Fibroblast of the conjunctiva (primary cell): ENCODE results near the gene FTCDNL1.

ENCODE experiments used
- DNase-seq: peaks from one replicate; pipeline ENCODE4 v3.0.0-alpha.2; 2010; ENCODE audit warnings: low read depth

FTCDNL1 gene

DNA sequence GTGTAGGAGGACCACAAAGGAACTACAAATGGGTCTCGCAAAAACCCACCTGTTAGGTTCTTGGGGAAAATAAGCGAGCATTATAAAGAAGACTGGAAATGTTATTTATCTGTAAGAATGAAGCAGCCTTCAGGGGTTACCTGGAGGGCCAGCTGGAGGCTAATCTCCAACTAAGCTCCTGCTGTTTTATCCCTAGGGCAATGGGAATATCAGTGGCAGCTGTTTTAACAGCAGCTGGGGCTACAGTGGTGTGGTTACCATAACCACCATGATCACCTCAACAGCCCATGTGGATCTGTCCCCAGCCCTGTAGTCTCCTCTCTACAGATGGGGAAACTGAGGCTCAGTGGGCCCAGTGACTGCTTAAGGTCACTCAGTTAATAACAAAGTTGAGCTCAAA lies 108.1 kb downstream of the FTCDNL1 start:
- DNase-seq = no peak

DNA sequence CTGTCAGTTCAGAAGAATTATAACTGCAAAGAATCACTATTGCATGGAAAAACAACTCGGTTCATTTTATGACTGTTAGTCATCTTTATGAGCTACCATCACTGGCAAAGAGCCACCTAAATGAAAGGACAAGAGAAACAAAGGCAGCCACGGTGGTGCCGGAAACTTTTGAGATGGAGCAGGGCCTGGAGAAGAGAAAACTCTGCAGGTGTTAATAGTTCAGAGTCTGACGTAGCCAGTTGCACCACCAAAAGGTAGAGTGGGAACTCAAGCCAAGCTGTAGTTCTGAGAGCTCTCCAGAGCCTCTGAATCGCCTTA lies 110.9 kb downstream of the FTCDNL1 start:
- DNase-seq = no peak

GRCh38 chr2:199739413-199740110 lies 111.4 kb downstream of the FTCDNL1 start:
- peak; percentile 39 for DNase-seq

DNA sequence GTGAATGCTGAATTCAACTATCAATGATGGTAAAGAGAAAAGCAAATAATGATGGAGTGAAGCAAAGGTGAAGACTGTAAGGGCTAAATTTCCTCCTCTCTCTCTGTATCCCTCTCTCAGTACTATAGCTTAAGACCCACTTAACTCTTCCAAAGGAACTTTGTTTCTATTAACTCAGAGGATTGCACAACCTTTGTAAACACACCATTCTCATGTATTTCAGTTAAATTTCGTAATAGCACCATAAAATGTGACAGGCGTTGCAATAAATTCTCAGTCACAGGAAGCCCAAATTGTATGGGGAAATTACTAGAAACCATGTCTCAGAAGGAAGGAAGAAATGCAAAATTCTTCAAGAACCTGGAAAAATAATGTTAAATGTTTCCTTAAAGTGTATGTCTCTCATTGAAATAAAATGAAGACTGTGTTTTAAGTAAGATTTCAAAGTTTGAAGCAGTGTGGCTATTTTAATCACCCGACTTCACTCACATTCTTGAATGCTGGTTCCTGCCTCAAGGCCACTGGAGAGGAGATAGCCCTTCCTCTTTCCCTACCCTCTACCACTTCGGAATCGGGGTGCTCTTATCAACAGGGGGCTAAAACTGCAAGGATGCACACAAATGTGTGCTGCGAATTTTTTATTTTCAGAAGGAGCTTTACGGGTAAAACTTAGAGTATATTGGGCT lies 112.1 kb downstream of the FTCDNL1 start:
- DNase-seq = peak; percentile 47

DNA sequence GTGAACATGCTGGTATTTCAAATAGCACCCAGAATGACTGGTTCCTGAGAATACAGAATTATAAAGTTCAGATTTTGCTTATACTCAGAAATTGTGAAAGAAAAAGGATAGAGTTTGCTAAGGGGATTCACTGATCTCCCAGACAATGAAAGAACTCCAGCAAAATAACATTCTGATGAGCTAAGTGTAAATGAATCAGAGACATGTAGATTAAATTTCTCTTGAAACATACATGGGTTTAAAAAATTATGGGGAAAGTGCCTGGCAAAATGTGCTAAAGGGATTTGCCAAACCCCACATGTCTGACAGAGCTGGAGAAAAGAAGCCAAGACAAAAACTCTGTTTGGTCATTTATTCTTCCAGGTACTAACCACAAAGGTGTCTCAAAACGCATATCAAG lies 116.3 kb downstream of the FTCDNL1 start:
- DNase-seq = no peak

GRCh38 chr2:199734011-199734410 lies 117.0 kb downstream of the FTCDNL1 start:
- DNase-seq = no peak

DNA sequence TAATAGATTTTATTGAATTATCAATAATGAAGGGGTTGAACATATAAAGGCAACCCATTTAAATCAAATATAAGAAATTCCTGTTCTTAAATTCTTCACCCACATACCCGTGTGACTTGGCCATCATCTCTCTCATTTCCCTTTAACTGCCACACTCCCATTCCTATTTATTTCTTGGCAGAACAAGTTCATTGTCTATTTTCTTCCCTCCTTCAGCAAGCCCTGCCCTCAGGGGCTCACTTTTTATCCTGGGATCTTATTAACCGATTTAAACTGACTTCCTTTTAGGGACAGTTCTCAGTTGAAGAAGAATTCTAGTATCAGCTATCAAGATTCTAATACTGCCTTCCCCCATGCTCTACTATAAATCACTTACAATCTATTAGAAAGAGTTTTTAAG lies 123.2 kb downstream of the FTCDNL1 start:
- no peak for DNase-seq

GRCh38 chr2:199727306-199727705 lies 123.7 kb downstream of the FTCDNL1 start:
- no peak for DNase-seq

DNA sequence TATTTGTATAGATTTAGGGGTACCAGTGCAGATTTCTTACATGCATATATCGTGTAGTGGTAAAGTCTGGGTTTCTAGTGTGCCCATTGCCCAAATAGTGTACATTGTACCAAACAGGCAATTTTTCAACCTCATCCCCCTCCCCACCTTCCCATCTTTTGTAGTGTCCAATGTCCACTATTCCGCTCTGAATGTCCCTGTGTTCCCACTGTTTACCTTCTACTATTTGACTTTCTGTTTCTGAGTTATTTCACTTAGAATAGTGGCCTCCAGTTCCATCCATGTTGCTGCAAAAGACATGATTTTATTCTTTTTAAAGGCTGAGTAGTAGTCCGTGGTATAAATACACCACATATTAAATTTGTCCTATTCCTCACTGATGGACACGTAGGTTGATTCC lies 132.9 kb downstream of the FTCDNL1 start:
- no peak for DNase-seq

- DNase-seq = no peak
These were observed 133.4 kb downstream of the FTCDNL1 start for GRCh38 chr2:199717587-199717907.

DNA sequence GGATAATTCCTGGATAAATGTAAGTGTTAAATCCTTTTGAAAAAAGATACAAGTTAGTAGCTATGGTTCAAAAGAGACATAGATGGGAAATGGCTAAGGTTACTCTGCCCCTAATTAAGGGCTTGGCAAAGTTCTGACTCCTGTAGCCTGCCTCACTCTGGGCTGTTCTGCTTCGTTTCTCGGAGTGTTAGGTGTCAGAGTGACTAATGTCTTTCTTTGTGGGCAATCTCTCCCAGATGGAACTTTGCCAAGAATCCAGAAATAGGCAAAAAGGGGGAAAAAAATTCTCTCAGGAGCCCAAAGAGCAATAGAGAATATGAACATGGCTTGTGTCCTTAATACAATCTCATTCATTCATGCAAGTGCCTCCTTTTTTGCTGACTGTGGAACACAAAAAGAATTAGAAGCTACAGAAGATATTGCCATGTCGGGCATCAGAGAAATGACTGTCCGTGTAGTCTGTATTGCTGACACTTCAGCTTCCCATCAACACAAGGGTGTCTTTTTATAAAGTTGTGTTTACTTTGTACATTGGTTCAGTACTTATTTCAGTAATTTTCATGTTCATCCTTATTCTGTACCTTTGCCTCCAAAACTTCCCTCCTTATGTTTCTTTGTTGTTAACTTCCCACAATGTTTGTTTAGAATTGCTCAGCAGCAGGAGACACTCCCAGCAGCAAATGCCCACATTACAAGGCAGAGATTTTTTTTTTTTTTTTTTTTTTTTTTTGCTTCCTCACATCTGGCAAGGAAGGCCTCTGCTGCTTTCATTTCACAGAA lies 134.0 kb downstream of the FTCDNL1 start:
- DNase-seq = no peak

GRCh38 chr2:199713746-199714145 lies 137.2 kb downstream of the FTCDNL1 start:
- no peak for DNase-seq

GRCh38 chr2:199710551-199710950 lies 140.4 kb downstream of the FTCDNL1 start:
- no peak for DNase-seq
